ENCODE results near the gene OPN4.

The OPN4 gene

DNA sequence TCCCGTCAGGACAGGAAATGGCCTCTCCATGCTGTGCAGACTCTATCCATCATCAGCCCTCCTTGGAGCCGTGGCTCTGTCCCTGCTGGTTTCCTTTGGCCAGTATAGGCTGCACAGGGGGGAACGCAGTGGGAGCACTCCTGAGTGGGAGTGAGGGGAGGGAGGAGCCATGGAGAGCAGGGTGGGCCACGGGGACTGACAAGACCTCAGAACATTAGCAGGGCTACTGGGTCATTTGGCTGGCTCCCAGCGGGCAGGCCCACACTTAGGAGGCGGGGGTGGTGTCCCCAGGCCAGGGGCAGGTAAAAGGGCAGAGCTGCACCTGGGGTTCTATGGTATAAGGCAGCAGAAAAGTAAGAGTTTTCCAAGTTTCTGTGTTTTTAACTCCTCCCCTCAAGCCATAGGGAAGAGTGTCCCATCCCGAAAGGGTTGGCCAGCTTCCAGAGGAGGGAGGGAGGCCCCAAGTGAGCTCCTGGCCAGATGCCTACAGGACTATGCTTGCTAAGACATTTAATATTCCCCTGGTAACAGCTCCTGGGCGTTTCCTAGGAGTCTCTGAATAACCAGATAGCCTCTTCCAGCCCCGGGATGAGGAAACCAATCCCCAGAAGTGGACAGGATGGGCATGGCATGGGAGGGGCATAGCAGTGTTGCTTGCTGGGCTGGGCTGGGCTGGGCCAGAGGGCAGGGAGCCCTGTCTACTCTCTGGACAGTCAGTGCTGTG lies 5.5 kb upstream of the OPN4 start:
- DNase-seq, result no peak

DNA sequence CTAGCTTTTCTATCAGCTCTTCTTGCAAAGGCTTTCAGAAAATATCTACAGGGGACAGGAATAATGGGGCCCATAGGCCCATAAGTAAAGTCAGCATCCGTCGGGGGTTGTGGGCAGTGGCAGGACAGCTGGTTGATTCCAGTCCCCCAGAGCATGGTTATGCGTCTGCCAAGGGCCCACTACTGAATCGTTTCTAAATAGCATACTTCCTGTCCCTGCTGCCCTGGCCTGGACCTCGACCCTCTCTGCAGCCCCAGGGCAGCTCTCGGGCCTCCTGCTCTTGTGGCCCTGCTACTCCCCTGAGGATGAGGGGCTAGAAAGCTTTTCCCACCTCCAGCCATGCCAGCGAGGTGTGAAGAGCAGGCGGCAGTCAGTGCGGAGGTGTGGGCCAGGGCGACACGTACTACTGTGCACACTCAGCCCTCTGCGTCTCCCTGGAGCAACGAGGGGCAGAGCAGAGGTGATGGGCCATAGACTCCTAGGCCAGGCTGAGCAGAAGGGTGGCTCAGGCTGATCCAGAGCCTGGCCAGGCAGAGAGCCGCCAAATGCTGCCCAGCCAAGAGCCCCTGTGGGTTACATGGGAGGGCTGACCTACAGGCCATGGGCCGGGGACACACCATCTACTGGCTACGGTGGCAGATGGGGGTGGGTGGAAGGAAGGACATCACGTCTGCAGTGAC lies 4.7 kb upstream of the OPN4 start:
- no peak for DNase-seq

GRCh38 chr10:86650151-86650550 lies 4.2 kb upstream of the OPN4 start:
- no peak for DNase-seq

DNA sequence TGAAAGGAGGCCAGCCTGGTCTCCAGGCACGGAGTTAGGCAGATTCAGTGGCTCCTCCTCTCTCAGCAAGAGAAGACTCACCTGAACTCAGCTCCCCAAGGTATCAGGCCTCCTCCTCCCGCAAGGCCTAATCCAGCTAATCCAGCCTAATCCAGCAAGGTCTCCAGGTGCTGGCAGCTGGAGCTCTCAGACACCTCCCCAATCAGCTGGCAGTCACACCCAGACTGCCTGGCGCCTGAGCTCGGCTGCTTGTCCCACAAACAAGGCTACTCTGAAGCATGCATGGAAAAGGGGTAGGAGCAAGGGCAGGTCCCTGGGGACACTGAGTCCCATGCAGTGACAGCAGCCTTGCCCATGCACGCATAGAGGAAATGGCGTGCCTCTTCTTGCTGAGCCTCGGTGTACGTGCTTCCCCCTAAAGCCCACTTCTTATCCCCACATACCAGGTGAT lies 3.3 kb upstream of the OPN4 start:
- no peak for DNase-seq

DNA sequence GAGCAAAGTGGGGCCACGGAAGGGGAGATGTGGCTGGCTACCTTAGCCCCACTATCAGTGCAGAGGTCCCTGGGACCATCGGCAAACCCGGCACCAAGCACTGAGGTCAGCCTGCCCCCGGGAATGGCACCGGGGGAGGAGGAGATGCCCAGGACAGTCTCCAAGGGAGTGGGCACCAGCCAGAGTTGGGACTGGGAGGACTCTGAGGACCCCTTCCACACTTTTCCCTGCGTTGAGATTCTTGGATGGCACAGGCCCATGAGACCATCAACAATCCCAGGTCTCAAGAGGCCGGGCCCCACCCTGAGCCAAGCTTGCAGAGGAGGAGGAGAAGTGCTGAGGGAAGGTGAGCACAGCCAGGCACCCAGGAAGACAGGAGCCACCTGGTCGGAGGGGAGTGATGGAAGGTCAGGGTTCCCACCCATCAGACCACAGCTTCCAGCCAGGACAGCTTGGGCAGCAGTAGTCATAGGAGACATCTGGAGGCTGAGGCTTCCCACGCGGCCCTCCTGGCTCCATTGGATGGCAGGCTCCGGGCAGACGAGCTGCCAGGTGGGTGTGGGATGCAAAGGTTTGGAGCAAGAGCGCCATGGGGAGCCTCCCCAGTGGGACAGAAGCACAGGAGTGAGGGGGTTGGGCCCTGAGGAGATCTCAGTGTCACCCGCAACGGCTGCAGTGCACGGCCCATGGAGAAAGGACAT lies 2.6 kb upstream of the OPN4 start:
- no peak for DNase-seq

GRCh38 chr10:86652361-86653202 lies 1.8 kb upstream of the OPN4 start:
- peak; percentile 53 for DNase-seq

DNA sequence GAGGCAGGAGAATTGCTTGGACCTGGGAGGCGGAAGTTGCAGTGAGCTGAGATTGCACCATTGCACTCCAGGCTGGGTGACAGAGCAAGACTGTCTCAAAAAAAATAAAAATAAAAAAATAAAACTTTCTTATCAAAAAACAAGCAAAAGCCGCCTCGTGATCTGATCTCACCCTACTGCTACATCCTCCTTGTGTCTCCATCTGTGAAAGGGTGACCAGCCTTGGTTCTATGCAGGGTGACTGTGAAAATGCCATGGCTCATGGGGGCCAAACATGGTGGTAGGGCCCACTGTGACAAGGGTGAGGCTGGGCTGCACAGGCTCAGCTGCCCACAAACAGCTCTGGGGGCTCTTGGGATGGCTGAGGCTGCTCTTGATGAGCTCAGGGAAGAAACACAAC lies 968 bp upstream of the OPN4 start:
- no peak for DNase-seq

- no peak for DNase-seq
These were observed 360 bp upstream of the OPN4 start for GRCh38 chr10:86653987-86654386.

- DNase-seq, result no peak
These were observed 810 bp downstream of the OPN4 start for GRCh38 chr10:86655173-86655540.

GRCh38 chr10:86655596-86655995 lies 1.2 kb downstream of the OPN4 start:
- DNase-seq, result no peak

GRCh38 chr10:86657011-86657395 lies 2.7 kb downstream of the OPN4 start:
- no peak for DNase-seq

- no peak for DNase-seq
These were observed 3.2 kb downstream of the OPN4 start for GRCh38 chr10:86657396-86658011.

DNA sequence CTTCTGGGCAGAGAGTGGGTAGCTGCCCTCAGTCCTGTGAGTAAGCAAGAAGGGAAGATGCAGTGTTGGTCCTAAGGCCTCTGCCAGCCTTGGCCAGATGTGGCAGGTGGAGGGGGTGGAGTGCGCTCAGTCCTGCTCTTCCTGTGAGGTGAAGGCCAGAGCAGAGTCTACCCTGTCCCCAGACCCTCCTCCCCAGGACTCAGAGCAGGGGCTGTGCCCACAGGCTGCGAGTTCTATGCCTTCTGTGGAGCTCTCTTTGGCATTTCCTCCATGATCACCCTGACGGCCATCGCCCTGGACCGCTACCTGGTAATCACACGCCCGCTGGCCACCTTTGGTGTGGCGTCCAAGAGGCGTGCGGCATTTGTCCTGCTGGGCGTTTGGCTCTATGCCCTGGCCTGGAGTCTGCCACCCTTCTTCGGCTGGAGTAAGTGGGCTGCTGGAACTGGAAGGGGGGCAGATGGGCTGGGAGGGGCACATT lies 4.0 kb downstream of the OPN4 start:
- DNase-seq, result no peak

- no peak for DNase-seq
These were observed 4.4 kb downstream of the OPN4 start for GRCh38 chr10:86658751-86659150.

GRCh38 chr10:86659161-86659691 lies 4.9 kb downstream of the OPN4 start:
- no peak for DNase-seq

GRCh38 chr10:86659721-86660453 lies 5.5 kb downstream of the OPN4 start:
- DNase-seq, result no peak

GRCh38 chr10:86661161-86662025 lies 7.0 kb downstream of the OPN4 start:
- no peak for DNase-seq

GRCh38 chr10:86662186-86663045 lies 8.1 kb downstream of the OPN4 start:
- DNase-seq, result no peak

DNA sequence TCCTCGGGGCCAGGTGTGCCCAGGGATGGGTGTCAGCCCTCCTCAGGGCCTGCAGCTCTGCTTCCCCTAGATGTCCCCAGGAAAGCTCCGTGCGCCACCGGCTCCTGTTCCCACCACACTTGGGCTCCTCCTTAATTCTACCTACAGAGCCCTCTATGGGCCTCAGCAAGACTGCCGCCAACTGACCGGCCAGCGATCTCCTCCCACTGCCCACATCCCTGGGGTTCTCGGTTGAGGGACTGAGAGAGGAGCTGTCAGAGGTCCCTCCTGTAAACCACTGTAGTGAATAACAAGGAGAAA lies 8.6 kb downstream of the OPN4 start:
- no peak for DNase-seq
